Measurements from ENCODE around the gene GALNT9. TPM values are rescaled to one million over a fixed set of nuclear protein-coding genes. Genes with fewer than 3 reads are reported as not detected.

GALNT9 gene
- total RNA-seq, 4 donors from 2014 or later, result not detected

DNA sequence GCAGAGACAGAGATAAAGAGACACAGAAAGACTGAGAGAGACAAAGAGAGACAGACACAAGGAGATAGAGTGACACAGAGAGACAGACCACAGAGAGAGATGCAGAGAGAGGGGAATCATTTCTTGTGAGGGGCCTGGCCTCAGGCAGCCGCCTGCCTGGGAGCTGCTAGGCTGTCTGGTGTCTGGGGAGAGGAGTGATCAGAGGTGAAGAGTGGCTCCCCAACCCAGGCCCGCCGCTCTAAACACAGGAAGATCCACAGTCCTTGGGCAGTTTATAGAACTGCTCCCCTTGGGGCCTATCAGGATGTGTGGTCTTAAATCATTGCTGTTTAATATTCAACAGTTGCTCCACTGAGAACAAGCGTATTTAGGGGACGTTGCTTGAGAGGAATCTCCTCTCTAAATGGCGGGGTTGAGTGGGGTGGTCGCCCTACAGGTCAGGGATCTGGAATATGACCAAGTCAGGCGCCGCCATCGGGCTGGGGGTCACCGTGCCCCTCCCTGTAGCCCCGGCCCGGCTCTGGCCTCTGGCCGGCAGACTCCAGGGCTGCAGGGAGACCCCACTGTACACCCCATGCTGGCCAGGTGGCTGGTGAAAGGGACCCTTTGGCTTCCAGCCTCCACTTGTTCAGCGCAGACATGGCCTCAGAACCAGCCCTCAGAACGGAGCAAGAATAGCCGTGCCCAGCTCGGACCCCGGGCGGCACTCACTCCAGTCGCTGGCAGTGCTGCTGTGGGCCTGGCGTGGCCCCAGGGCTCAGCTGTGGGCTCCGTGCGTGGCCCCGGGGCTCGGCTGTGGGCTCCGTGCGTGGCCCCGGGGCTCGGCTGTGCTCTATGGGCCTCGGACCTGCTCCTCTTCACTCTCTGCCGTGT lies 89.4 kb downstream of the GALNT9 start:
- no peak overlapping the region for H3K4me3 ChIP-seq
- intact Hi-C loops (cut with DNase I), result no loop called here
- H3K4me1 ChIP-seq, result no peaks in the 10 kb centered on the region
- no peak overlapping the region for H3K27ac ChIP-seq
- no peak for DNase-seq
- TF ChIP-seq, protein P1, sequence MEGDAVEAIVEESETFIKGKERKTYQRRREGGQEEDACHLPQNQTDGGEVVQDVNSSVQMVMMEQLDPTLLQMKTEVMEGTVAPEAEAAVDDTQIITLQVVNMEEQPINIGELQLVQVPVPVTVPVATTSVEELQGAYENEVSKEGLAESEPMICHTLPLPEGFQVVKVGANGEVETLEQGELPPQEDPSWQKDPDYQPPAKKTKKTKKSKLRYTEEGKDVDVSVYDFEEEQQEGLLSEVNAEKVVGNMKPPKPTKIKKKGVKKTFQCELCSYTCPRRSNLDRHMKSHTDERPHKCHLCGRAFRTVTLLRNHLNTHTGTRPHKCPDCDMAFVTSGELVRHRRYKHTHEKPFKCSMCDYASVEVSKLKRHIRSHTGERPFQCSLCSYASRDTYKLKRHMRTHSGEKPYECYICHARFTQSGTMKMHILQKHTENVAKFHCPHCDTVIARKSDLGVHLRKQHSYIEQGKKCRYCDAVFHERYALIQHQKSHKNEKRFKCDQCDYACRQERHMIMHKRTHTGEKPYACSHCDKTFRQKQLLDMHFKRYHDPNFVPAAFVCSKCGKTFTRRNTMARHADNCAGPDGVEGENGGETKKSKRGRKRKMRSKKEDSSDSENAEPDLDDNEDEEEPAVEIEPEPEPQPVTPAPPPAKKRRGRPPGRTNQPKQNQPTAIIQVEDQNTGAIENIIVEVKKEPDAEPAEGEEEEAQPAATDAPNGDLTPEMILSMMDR (IDR thresholded peaks at IDR 0.05), result no peak
- TF ChIP-seq POLR2A (IDR thresholded peaks at IDR 0.05), result no peak
- H3K36me3 ChIP-seq, result no peaks in the 10 kb centered on the region
- H3K27me3 ChIP-seq, result peaks cover 0 to 16% (median 0%) of the 10 kb centered on the region in 4 donors
- WGBS, 2 donors, result 64 to 66% methylated on average over 18 to 24 of the region's 32 CpGs
- H3K9me3 ChIP-seq, result no peaks in the 10 kb centered on the region

DNA sequence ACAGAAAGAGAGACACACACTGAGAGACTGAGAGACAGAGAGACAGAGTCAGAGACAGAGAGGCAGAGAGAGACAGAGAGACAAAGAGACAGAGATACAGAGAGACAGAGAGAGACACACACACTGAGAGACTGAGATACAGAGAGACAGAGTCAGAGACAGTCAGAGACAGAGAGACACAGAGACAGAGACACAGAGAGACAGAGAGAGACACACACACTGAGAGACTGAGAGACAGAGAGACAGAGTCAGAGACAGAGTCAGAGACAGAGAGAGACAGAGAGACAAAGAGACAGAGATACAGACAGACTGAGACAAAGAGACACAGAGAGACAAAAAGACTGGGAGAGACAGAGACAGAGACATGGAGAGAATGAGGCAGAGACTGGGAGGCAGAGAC lies 90.0 kb downstream of the GALNT9 start:
- TF ChIP-seq, protein P1 (IDR thresholded peaks at IDR 0.05), result no peak
- no peak for TF ChIP-seq POLR2A (IDR thresholded peaks at IDR 0.05)
- no peaks in the 10 kb centered on the region for H3K4me1 ChIP-seq
- no peak overlapping the region for H3K27ac ChIP-seq
- intact Hi-C loops (cut with DNase I), result no loop called here
- no peaks in the 10 kb centered on the region for H3K9me3 ChIP-seq
- no peak for DNase-seq
- H3K4me3 ChIP-seq, result no peak overlapping the region
- H3K27me3 ChIP-seq, result peaks cover 0 to 16% (median 0%) of the 10 kb centered on the region in 4 donors
- H3K36me3 ChIP-seq, result no peaks in the 10 kb centered on the region

DNA sequence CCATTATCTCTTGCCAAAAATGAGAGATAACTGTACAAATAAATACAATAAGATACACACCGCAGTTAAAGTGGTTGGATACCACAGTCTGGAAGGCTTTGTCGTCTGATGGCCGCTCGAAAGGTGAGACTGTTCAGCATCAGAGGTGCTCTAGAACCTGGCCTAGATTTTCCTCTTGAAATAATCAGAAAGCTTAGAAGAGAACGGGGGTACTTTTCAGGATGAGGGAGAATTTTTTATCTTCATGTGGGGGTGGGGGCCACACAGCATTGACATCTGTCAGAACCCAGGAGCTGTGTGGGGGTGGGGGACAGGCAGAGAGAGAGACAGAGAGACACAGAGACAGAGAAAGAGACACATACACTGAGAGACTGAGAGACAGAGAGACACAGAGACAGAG lies 90.5 kb downstream of the GALNT9 start:
- H3K27me3 ChIP-seq, result peaks cover 0 to 16% (median 0%) of the 10 kb centered on the region in 4 donors
- H3K36me3 ChIP-seq, result no peaks in the 10 kb centered on the region
- TF ChIP-seq POLR2A (IDR thresholded peaks at IDR 0.05), result no peak
- TF ChIP-seq, protein P1 (IDR thresholded peaks at IDR 0.05), result no peak
- H3K4me1 ChIP-seq, result no peaks in the 10 kb centered on the region
- H3K9me3 ChIP-seq, result no peaks in the 10 kb centered on the region
- no peak overlapping the region for H3K27ac ChIP-seq
- H3K4me3 ChIP-seq, result no peak overlapping the region
- WGBS, 2 donors, result 74 to 79% methylated on average over 5 of the region's 5 CpGs
- no peak for DNase-seq
- intact Hi-C loops (cut with DNase I), result no loop called here

DNA sequence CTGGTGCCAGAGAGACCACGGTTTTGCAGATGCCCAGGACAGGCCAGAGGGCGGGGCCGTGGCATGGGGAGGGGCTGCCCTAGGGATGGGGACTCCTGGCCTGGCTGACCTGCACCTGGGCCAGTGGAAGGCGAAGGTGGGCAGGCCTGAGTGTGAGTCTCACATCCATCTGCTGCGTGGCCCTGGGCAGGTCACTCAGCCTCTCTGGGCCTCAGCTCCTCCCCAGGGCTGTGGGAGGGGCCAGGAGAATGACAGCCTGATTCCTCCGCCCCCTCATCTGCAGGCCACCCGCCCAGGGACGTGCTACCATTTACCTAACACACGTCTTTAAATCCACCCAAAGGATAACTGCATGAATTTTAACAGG lies 90.9 kb downstream of the GALNT9 start:
- 56 to 60% methylated on average over 4 to 5 of the region's 9 CpGs for WGBS, 2 donors
- no peaks in the 10 kb centered on the region for H3K4me1 ChIP-seq
- no peak for TF ChIP-seq POLR2A (IDR thresholded peaks at IDR 0.05)
- TF ChIP-seq, protein P1 (IDR thresholded peaks at IDR 0.05), result no peak

DNA sequence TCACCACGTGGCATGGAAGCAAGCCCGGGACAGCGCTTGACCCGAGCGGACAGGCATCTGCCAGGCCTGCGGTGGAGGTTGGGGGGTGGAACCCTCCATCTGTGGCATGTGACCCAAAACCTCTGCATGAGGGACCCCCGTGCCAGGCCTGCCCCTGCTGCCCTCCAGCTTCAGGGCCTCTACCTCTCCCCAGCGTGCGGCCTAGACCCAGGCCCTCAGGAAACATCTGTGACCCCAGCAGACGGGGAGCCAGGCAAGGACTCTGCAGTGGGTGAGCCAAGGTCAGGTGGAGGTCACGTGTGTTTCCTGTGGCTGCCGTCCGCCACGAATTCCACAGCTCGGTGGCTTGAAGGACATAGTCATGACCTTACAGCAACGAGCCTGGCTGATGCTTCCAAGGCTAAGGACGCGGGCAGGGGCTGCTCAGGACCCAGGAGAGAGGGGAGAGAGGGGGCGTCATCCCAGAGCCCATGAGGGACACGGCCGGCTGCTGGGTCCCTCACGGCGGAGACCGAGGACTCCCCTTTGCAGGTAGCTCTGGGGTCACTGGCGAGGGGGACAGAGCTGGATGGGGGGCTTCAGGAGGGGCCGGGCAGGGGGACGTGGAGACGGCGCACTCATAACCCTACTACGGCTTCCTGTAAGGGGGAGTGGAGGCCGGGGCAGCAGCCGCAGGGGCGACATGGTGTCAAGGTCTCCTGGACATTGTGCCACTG lies 91.5 kb downstream of the GALNT9 start:
- intact Hi-C loops (cut with DNase I), result no loop called here
- WGBS, 2 donors, result 83% methylated on average over 4 of the region's 33 CpGs; no CpG with 5 or more reads in 1 of the 2 donors
- H3K27ac ChIP-seq, result no peak overlapping the region

More for the DNA sequence above, 90.9 kb downstream of the GALNT9 start:
- Histone ChIP-seq H3K4me3 (no peak overlapping the region), H3K36me3 (no peaks in the 10 kb centered on the region), H3K27me3 (peaks cover 0 to 16% (median 0%) of the 10 kb centered on the region in 4 donors), H3K9me3 (no peaks in the 10 kb centered on the region), H3K27ac (no peak overlapping the region)
- no peak for DNase-seq
- intact Hi-C loops (cut with DNase I), result no loop called here

More for the DNA sequence above, 91.5 kb downstream of the GALNT9 start:
- H3K4me1 ChIP-seq, result no peaks in the 10 kb centered on the region
- no peak overlapping the region for H3K4me3 ChIP-seq
- no peak for DNase-seq
- no peaks in the 10 kb centered on the region for H3K36me3 ChIP-seq
- no peaks in the 10 kb centered on the region for H3K9me3 ChIP-seq
- no peak for TF ChIP-seq POLR2A (IDR thresholded peaks at IDR 0.05)
- TF ChIP-seq, protein P1 (IDR thresholded peaks at IDR 0.05), result no peak
- peaks cover 0 to 16% (median 0%) of the 10 kb centered on the region in 4 donors for H3K27me3 ChIP-seq
